GM23338 (cell line): ENCODE data around the gene ZNF609.

Experiments
- CREB1 ChIP-seq: fragments of 250-450 bp; sonication (Bioruptor Pico); IDR thresholded peaks from 2 replicates; pipeline ENCODE4 v1.5.0; 2020; ENCODE audit warnings: low read depth, mild to moderate bottlenecking, moderate library complexity
- EZH2 ChIP-seq: fragments of 200-600 bp; sonication (generic); IDR thresholded peaks from one replicate; pipeline ENCODE4 v1.8.0; 2017; ENCODE audit warnings: antibody characterized with exemption, mild to moderate bottlenecking, low read depth; ENCODE audit not compliant: unreplicated experiment
- EZH2phosphoT487 ChIP-seq: fragments of 200-600 bp; sonication (generic); IDR thresholded peaks from one replicate; pipeline ENCODE4 v1.8.1; 2018; ENCODE audit warnings: antibody characterized with exemption; ENCODE audit not compliant: unreplicated experiment
- JUNB ChIP-seq: IDR thresholded peaks from one replicate; pipeline ENCODE4 v1.6.1; 2016; ENCODE audit warnings: antibody characterized with exemption; ENCODE audit not compliant: unreplicated experiment
- POLR2AphosphoS5 ChIP-seq: IDR thresholded peaks from 2 replicates; pipeline ENCODE4 v1.6.1; 2016; ENCODE audit warnings: antibody characterized with exemption, low read depth
- ZNF114 ChIP-seq: fragments of 250-450 bp; sonication (Bioruptor Pico); IDR thresholded peaks from 2 replicates; pipeline ENCODE4 v1.5.0; 2020; ENCODE audit warnings: mild to moderate bottlenecking, moderate library complexity
- TF ChIP-seq, protein P1 (sequence below), 2 experiments: fragments of 200-600 bp in 1 of 2; sonication (generic) in 1 of 2; conservative IDR thresholded peaks; 2 replicates each; pipeline versions ENCODE4 v1.5.1 to v1.6.1; 2016 to 2017; ENCODE audit warnings: antibody characterized with exemption in 2 of 2, low read depth in 2 of 2, mild to moderate bottlenecking in 2 of 2, moderate library complexity in 1 of 2
- TF ChIP-seq, protein P2 (sequence below): IDR thresholded peaks from one replicate; pipeline ENCODE4 v1.6.1; 2018; ENCODE audit warnings: antibody characterized with exemption; ENCODE audit not compliant: unreplicated experiment

DNA sequence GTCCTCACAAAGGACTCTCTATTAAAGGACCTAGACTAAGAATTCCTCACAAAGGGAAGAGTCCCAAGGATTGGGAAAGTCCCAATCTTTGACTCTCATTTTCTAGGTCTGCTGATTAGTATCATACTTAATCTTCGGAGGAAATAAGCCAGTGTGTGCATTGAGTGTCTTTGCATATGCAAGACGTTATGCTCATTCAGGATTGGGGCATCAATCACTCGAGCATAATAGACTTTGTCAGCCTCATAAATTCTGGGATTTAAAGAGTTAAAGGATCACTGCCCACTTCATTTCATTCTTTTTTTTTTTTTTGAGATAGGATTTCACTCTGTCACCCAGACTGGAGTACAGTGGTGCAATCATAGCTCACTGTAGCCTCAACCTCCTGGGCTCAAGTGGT, 160.7 kb downstream of the ZNF609 start:
- TF ChIP-seq, protein P1, sequence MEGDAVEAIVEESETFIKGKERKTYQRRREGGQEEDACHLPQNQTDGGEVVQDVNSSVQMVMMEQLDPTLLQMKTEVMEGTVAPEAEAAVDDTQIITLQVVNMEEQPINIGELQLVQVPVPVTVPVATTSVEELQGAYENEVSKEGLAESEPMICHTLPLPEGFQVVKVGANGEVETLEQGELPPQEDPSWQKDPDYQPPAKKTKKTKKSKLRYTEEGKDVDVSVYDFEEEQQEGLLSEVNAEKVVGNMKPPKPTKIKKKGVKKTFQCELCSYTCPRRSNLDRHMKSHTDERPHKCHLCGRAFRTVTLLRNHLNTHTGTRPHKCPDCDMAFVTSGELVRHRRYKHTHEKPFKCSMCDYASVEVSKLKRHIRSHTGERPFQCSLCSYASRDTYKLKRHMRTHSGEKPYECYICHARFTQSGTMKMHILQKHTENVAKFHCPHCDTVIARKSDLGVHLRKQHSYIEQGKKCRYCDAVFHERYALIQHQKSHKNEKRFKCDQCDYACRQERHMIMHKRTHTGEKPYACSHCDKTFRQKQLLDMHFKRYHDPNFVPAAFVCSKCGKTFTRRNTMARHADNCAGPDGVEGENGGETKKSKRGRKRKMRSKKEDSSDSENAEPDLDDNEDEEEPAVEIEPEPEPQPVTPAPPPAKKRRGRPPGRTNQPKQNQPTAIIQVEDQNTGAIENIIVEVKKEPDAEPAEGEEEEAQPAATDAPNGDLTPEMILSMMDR (conservative IDR thresholded peaks at IDR 0.05; ENCODE audit: low read depth in 2 of 2): no peak
- TF ChIP-seq EZH2: no peak
- no peak for TF ChIP-seq POLR2AphosphoS5
- TF ChIP-seq, protein P2, sequence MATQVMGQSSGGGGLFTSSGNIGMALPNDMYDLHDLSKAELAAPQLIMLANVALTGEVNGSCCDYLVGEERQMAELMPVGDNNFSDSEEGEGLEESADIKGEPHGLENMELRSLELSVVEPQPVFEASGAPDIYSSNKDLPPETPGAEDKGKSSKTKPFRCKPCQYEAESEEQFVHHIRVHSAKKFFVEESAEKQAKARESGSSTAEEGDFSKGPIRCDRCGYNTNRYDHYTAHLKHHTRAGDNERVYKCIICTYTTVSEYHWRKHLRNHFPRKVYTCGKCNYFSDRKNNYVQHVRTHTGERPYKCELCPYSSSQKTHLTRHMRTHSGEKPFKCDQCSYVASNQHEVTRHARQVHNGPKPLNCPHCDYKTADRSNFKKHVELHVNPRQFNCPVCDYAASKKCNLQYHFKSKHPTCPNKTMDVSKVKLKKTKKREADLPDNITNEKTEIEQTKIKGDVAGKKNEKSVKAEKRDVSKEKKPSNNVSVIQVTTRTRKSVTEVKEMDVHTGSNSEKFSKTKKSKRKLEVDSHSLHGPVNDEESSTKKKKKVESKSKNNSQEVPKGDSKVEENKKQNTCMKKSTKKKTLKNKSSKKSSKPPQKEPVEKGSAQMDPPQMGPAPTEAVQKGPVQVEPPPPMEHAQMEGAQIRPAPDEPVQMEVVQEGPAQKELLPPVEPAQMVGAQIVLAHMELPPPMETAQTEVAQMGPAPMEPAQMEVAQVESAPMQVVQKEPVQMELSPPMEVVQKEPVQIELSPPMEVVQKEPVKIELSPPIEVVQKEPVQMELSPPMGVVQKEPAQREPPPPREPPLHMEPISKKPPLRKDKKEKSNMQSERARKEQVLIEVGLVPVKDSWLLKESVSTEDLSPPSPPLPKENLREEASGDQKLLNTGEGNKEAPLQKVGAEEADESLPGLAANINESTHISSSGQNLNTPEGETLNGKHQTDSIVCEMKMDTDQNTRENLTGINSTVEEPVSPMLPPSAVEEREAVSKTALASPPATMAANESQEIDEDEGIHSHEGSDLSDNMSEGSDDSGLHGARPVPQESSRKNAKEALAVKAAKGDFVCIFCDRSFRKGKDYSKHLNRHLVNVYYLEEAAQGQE: no peak
- no peak for TF ChIP-seq ZNF114 (CRISPR knock-in tag)
- TF ChIP-seq EZH2phosphoT487: no peak
- no peak for TF ChIP-seq JUNB
- no peak for TF ChIP-seq CREB1 (CRISPR knock-in tag)
